Stomach (tissue), 4 donors: ENCODE measurements around the gene IRAK3.

ENCODE experiments used
- CTCF ChIP-seq, 7 experiments: fragments of 450-650 bp in 4 of 7; fragments of 200-600 bp in 3 of 7; sonication (generic) in 3 of 7; IDR thresholded peaks; one replicate each; pipeline ENCODE4 v1.5.1; 2016 to 2019; ENCODE audit warnings: antibody characterized with exemption in 7 of 7, control low read depth in 2 of 7, mild to moderate bottlenecking in 1 of 7
- POLR2A ChIP-seq, 4 donors: fragments of 450-650 bp; IDR thresholded peaks; one replicate each; pipeline ENCODE4 v1.6.1; 2016; ENCODE audit warnings: antibody characterized with exemption in 4 of 4, control low read depth in 2 of 4, mild to moderate bottlenecking in 1 of 4, moderate library complexity in 1 of 4

GRCh38 chr12:66164349-66164821 is 24.6 kb upstream of the IRAK3 start:
- TF ChIP-seq POLR2A (IDR thresholded peaks at IDR 0.05) (no peak), CTCF (IDR thresholded peaks at IDR 0.05) (no peak)
